Neural progenitor cell (in vitro differentiated cells): ENCODE data around the gene FZD8. TPM values are rescaled to one million over a fixed set of nuclear protein-coding genes. Genes with fewer than 3 reads are reported as not detected.

Source experiments
- DNase-seq: peaks from one replicate; pipeline ENCODE4 v3.0.0-alpha.2; 2016; ENCODE audit warnings: low spot score
- H2AFZ ChIP-seq: fragments of 200-600 bp; sonication (generic); replicated peaks from 2 replicates; pipeline ENCODE4 v1.6.1; 2016; ENCODE audit warnings: antibody characterized with exemption
- H3F3A ChIP-seq: fragments of 200-600 bp; sonication (generic); 2 replicates; pipeline ENCODE4 v1.6.1; 2016; ENCODE audit warnings: antibody characterized with exemption, low read depth
- H3K27ac ChIP-seq: fragments of 200-600 bp; sonication (generic); 2 replicates; pipeline ENCODE4 v1.5.1; 2016; ENCODE audit warnings: mild to moderate bottlenecking
- H3K27me3 ChIP-seq: fragments of 200-600 bp; sonication (generic); 2 replicates; pipeline ENCODE4 v1.6.1; 2016; ENCODE audit warnings: mild to moderate bottlenecking, moderate library complexity
- H3K36me3 ChIP-seq: fragments of 200-600 bp; sonication (generic); 2 replicates; pipeline ENCODE4 v1.5.1; 2016
- H3K4me1 ChIP-seq: fragments of 200-600 bp; sonication (generic); 2 replicates; pipeline ENCODE4 v1.6.1; 2016; ENCODE audit warnings: mixed run types
- H3K4me2 ChIP-seq: fragments of 200-600 bp; sonication (generic); 2 replicates; pipeline ENCODE4 v1.6.1; 2016
- H3K4me3 ChIP-seq: fragments of 200-600 bp; sonication (generic); 2 replicates; pipeline ENCODE4 v1.5.1; 2016
- H3K79me2 ChIP-seq: fragments of 200-600 bp; sonication (generic); 2 replicates; pipeline ENCODE4 v1.6.1; 2016; ENCODE audit warnings: low read depth
- H3K9ac ChIP-seq: fragments of 200-600 bp; sonication (generic); 2 replicates; pipeline ENCODE4 v1.6.1; 2016
- H3K9me3 ChIP-seq: fragments of 200-600 bp; sonication (generic); 2 replicates; pipeline ENCODE4 v1.5.1; 2016; ENCODE audit warnings: low read depth
- H4K20me1 ChIP-seq: fragments of 200-600 bp; sonication (generic); 2 replicates; pipeline ENCODE4 v1.6.1; 2016; ENCODE audit warnings: low read depth
- H3K27ac Mint-ChIP-seq: 3 replicates; pipeline ENCODE4 v1.8.0; 2021; ENCODE audit warnings: mixed read lengths
- H3K27me3 Mint-ChIP-seq: 2 replicates; pipeline ENCODE4 v1.8.0; 2022; ENCODE audit warnings: low read depth, mild to moderate bottlenecking, inconsistent platforms, moderate library complexity, mixed read lengths; ENCODE audit not compliant: insufficient read depth
- H3K36me3 Mint-ChIP-seq: 3 replicates; pipeline ENCODE4 v1.8.0; 2021; ENCODE audit warnings: mixed read lengths
- H3K4me1 Mint-ChIP-seq: 3 replicates; pipeline ENCODE4 v1.8.0; 2021; ENCODE audit warnings: mixed read lengths
- H3K4me3 Mint-ChIP-seq: 3 replicates; pipeline ENCODE4 v1.8.0; 2021; ENCODE audit warnings: mild to moderate bottlenecking, moderate library complexity, mixed read lengths
- H3K9me3 Mint-ChIP-seq: 3 replicates; pipeline ENCODE4 v1.8.0; 2020; ENCODE audit warnings: mixed read lengths
- CTCF ChIP-seq: fragments of 200-600 bp; sonication (generic); IDR thresholded peaks from 2 replicates; pipeline ENCODE4 v1.5.1; 2017; ENCODE audit warnings: antibody characterized with exemption, mild to moderate bottlenecking
- EZH2 ChIP-seq: fragments of 200-600 bp; sonication (generic); IDR thresholded peaks from 2 replicates; pipeline ENCODE4 v1.6.1; 2017; ENCODE audit warnings: antibody characterized with exemption, mild to moderate bottlenecking, moderate library complexity
- EZH2phosphoT487 ChIP-seq: fragments of 200-600 bp; sonication (generic); IDR thresholded peaks from 2 replicates; pipeline ENCODE4 v1.6.1; 2017; ENCODE audit warnings: antibody characterized with exemption
- total RNA-seq: library from RNA; depleted of rRNA; stranded (reverse); fragments of >200 nt; gene quantifications from 2 replicates; pipeline ENCODE4 v1.2.3, GENCODE V29; 2015; ENCODE audit warnings: low replicate concordance

Gene FZD8
- total RNA-seq, 1 donor from 2014 or later: 5.0 TPM

- Histone ChIP-seq H3K27me3 (peaks cover 14% of the 10 kb centered on the region), H3K9me3 (peaks cover 6% of the 10 kb centered on the region), H3K9ac (no peak overlapping the region), H2AFZ (peak overlapping the region; percentile 69), H3K4me2 (peak overlapping the region; percentile 94), H3F3A (peaks cover 51% of the 10 kb centered on the region), H3K36me3 (no peaks in the 10 kb centered on the region), H3K4me3 (peak overlapping the region; percentile 94), H4K20me1 (peaks cover 32% of the 10 kb centered on the region), H3K4me1 (peaks cover 37% of the 10 kb centered on the region), H3K27ac (no peak overlapping the region), H3K79me2 (peaks cover 31% of the 10 kb centered on the region)
- H3K27me3 Mint-ChIP-seq: peaks cover 20% of the 10 kb centered on the region
- peaks cover 27% of the 10 kb centered on the region for H3K4me1 Mint-ChIP-seq
- TF ChIP-seq CTCF: no peak
- no peak for TF ChIP-seq EZH2
- no peaks in the 10 kb centered on the region for H3K36me3 Mint-ChIP-seq
- no peaks in the 10 kb centered on the region for H3K9me3 Mint-ChIP-seq
- H3K27ac Mint-ChIP-seq: no peak overlapping the region
- H3K4me3 Mint-ChIP-seq: peak overlapping the region; percentile 92
- DNase-seq: no peak
Measured at GRCh38 chr10:35642793-35643114, 658 bp upstream of the FZD8 start.

GRCh38 chr10:35641676-35642034 is 441 bp downstream of the FZD8 start:
- Histone ChIP-seq H3K27ac (no peak overlapping the region), H3F3A (peaks cover 62% of the 10 kb centered on the region), H4K20me1 (peaks cover 41% of the 10 kb centered on the region), H3K4me3 (peak overlapping the region; percentile 94), H3K4me2 (peak overlapping the region; percentile 94), H3K9me3 (no peaks in the 10 kb centered on the region), H3K27me3 (peaks cover 14% of the 10 kb centered on the region), H3K9ac (no peak overlapping the region), H3K4me1 (peaks cover 46% of the 10 kb centered on the region), H2AFZ (peak overlapping the region; percentile 68), H3K79me2 (peaks cover 31% of the 10 kb centered on the region), H3K36me3 (no peaks in the 10 kb centered on the region)
- TF ChIP-seq EZH2phosphoT487 (no peak), EZH2 (peak; percentile 18)
- peak; percentile 76 for DNase-seq
- no peaks in the 10 kb centered on the region for H3K9me3 Mint-ChIP-seq
- peaks cover 36% of the 10 kb centered on the region for H3K4me1 Mint-ChIP-seq
- H3K4me3 Mint-ChIP-seq: peak overlapping the region; percentile 88
- H3K27me3 Mint-ChIP-seq: peaks cover 20% of the 10 kb centered on the region
- no peaks in the 10 kb centered on the region for H3K36me3 Mint-ChIP-seq
- no peak overlapping the region for H3K27ac Mint-ChIP-seq

GRCh38 chr10:35640951-35641675 is 983 bp downstream of the FZD8 start:
- peaks cover 67% of the 10 kb centered on the region for H3F3A ChIP-seq
- H3K36me3 ChIP-seq: no peaks in the 10 kb centered on the region
- Mint-ChIP-seq H3K27ac (no peak overlapping the region), H3K27me3 (peaks cover 20% of the 10 kb centered on the region), H3K9me3 (no peaks in the 10 kb centered on the region), H3K4me1 (peaks cover 41% of the 10 kb centered on the region), H3K4me3 (peak overlapping the region; percentile 88), H3K36me3 (no peaks in the 10 kb centered on the region)
- peak overlapping the region; percentile 94 for H3K4me3 ChIP-seq
- peak overlapping the region; percentile 68 for H2AFZ ChIP-seq
- peak; percentile 91 for DNase-seq
- TF ChIP-seq EZH2phosphoT487: no peak
- TF ChIP-seq CTCF: no peak
- no peak for TF ChIP-seq EZH2
- peaks cover 42% of the 10 kb centered on the region for H4K20me1 ChIP-seq
- H3K27ac ChIP-seq: no peak overlapping the region
- peak overlapping the region; percentile 94 for H3K4me2 ChIP-seq
- H3K4me1 ChIP-seq: peaks cover 52% of the 10 kb centered on the region
- no peaks in the 10 kb centered on the region for H3K9me3 ChIP-seq
- peaks cover 31% of the 10 kb centered on the region for H3K79me2 ChIP-seq
- H3K27me3 ChIP-seq: peaks cover 14% of the 10 kb centered on the region
- H3K9ac ChIP-seq: no peak overlapping the region

- H3K4me3 Mint-ChIP-seq: peak overlapping the region; percentile 92
Measured at GRCh38 chr10:35640474-35640873, 1.6 kb downstream of the FZD8 start.

More at GRCh38 chr10:35640474-35640873, 1.6 kb downstream of the FZD8 start:
- Mint-ChIP-seq H3K36me3 (no peaks in the 10 kb centered on the region), H3K27ac (no peak overlapping the region), H3K27me3 (peaks cover 20% of the 10 kb centered on the region), H3K4me1 (peaks cover 48% of the 10 kb centered on the region), H3K9me3 (no peaks in the 10 kb centered on the region)
- no peak overlapping the region for H3K9ac ChIP-seq
- peak overlapping the region; percentile 50 for H3K4me3 ChIP-seq
- H3K9me3 ChIP-seq: no peaks in the 10 kb centered on the region
- peaks cover 42% of the 10 kb centered on the region for H4K20me1 ChIP-seq
- peak overlapping the region; percentile 81 for H3K4me2 ChIP-seq
- no peak overlapping the region for H2AFZ ChIP-seq
- TF ChIP-seq CTCF (peak; percentile 45), EZH2phosphoT487 (no peak)
- peak; percentile 92 for DNase-seq
- H3K36me3 ChIP-seq: no peaks in the 10 kb centered on the region
- peaks cover 31% of the 10 kb centered on the region for H3K79me2 ChIP-seq
- H3K27ac ChIP-seq: no peak overlapping the region
- H3K4me1 ChIP-seq: peaks cover 57% of the 10 kb centered on the region
- peaks cover 70% of the 10 kb centered on the region for H3F3A ChIP-seq
- peaks cover 14% of the 10 kb centered on the region for H3K27me3 ChIP-seq
